HG03135 (cell line): ENCODE data around the gene SLC2A4.
"Not testable (repeated sequence)": the region's sequence is repeated elsewhere in the genome, so short reads cannot be mapped to it uniquely, and the experiment has no call there.

Experiments
- ATAC-seq: cut with Tn5 transposase; IDR thresholded peaks from one replicate; pipeline ENCODE4 v1.9.1; 2021; ENCODE audit warnings: mild to moderate bottlenecking, moderate library complexity; ENCODE audit not compliant: unreplicated experiment

Gene SLC2A4

GRCh38 chr17:7281074-7281952, at the start of gene SLC2A4:
SLC2A4 (plus strand) TSS chr17:7281718; CDS start chr17:7281935, 217 bp downstream.
- peak; percentile 53 for ATAC-seq

DNA sequence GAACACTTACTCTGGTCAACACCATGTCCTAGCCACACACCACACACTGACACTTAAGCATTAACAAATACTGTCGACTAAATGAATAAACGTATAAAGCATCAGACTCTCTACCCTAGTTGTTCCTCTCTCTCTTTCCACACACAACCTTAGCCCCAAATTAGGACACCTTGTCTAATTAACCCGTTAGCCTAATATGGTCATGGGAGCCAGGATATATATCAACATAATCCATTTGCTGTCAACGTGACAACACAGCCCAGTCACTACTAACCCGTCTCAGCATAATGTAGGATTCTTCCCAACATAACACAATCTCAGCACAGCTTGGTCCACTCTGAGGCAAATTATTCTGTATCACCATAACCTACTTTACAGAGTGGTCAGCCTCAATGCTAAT, 49.4 kb upstream of the SLC2A4 start:
- ATAC-seq = no peak

GRCh38 chr17:7233701-7234082, 47.8 kb upstream of the SLC2A4 start:
- ATAC-seq = peak; percentile 5

- peak; percentile 48 for ATAC-seq
Observed at GRCh38 chr17:7234083-7234951, 47.2 kb upstream of the SLC2A4 start, which contains the start of gene DVL2. DVL2 (minus strand) TSS chr17:7234517; CDS start chr17:7234262, 255 bp downstream.

GRCh38 chr17:7235693-7236665, 45.5 kb upstream of the SLC2A4 start:
- no peak for ATAC-seq

DNA sequence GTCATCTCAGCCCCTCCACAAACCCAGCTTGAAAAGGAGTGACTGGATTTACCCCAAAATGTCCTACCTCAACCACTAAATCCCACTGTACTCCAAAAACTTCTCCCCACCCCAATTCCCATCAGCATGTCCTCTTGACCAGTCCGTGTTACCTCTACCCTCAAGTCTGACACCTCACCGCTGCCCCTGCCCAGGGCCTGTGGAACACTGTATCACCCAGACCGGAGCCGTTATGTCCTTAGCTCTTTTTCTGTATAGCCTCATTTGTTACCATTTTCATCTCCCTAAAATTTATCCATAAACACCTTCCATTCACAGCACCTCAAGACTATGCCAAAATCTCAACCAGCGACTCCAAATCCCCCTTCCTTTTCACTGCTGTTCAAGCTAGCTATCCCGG, 44.7 kb upstream of the SLC2A4 start:
- ATAC-seq = no peak

DNA sequence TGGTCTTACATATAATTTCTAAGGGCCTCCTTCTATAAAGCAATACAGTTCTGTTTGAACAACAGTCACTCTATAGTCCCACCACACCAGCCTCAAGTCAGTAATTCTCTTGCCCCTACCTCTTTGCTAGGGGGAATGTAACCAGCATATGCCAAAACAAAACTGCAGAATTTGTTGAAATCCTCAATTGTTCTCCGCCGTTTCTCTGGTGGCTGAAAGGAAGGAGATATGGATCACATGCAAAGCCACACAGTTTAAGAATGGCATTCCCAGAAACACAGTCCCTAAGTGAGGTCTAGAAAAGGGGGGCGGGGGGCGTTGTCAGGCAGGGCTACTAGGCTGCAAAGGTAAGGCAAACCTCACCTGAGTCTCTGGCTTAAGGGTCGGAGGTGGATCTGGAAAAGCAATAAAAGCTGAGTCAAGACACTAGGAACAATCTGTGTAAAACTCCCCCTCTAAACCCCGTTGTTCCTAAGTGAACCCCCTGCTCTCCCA, 44.2 kb upstream of the SLC2A4 start:
- no peak for ATAC-seq

- no peak for ATAC-seq
Observed at GRCh38 chr17:7237761-7238419, 43.6 kb upstream of the SLC2A4 start.

DNA sequence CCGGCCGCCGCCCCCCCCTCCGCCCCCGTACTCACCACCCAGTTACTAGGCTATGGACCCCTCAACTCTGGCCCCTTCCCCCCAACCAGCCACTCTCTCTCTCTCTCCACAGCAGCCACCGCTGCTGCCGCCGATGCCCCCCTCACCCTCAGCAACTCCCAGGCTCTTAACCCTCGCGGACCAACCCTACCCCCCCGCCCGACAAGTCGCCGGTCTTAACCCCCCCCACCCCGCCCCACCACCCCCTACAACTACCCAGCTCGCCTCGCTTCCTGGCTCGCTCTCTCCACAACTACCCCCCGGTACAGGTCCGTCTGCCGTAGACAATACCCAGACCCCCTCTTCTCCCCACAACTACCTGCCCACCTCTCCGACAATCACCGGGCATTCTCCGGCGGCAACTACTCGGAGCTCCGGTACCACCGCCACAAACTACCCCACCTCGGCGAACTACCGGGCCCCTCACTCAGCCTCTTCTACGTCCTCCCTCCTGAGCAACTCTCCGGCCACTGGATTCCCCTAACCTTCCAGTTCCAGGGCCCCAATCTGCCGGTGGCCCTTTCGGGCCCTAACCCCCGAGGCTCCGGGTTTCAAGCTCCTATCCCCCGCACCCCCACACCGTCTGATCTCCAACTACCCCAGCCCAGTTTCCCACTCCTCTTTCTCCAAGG, 43.0 kb upstream of the SLC2A4 start:
- ATAC-seq = no peak

DNA sequence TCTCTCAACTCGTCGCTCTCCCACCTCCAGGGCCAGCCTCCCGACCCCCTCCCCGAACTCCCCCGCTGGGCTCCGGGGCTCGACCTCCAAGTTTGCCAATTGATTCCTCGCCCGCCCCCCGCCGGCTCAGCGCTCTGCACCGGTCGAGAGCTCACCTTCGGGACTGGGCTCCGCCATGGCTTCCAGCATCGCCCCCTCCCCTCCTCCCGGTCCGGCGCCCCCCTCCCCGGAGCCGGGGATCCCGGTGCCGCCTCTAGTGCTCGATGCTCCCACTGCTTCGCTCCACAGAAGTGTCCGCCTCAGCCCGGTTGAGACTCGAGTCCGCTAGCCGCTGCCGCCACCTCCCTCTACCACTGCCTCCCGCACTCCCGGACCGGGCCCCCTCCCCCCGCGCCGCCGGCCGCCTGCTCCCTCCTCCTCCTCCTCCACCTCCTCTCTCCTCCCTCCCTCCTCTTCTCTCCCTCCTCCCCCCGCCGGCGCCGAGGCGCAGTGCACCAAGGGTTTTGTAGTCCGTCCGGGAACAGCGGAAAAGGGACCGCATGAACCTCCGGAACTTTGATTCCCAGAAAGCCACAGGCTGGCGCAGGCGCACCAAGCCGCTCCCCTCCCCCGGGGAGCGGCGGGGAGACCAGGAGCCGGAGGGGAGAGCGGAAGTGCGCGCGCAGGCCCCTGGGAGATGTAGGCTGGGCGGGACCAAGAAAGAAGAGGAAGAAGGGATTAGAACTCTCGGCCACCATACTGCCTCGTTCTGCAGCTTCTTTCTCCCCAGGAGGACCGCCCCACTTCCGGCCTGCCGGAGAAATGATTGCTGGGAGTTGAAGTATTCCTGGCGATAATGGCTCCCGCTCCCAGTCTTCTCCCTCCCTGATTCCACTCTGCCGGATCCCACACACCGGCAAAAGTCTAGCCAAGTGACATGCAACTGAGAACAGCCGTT, 42.2 kb upstream of the SLC2A4 start, which contains the start of gene PHF23:
Gene PHF23, minus strand, starts transcription at position 367 of the 937 bp plus-strand sequence. Its CDS starts 178 bp downstream, at position 189.
- peak; percentile 44 for ATAC-seq

GRCh38 chr17:7240375-7240774, 41.1 kb upstream of the SLC2A4 start:
- ATAC-seq = no peak

- no peak for ATAC-seq
Observed at GRCh38 chr17:7241090-7241733, 40.3 kb upstream of the SLC2A4 start.

DNA sequence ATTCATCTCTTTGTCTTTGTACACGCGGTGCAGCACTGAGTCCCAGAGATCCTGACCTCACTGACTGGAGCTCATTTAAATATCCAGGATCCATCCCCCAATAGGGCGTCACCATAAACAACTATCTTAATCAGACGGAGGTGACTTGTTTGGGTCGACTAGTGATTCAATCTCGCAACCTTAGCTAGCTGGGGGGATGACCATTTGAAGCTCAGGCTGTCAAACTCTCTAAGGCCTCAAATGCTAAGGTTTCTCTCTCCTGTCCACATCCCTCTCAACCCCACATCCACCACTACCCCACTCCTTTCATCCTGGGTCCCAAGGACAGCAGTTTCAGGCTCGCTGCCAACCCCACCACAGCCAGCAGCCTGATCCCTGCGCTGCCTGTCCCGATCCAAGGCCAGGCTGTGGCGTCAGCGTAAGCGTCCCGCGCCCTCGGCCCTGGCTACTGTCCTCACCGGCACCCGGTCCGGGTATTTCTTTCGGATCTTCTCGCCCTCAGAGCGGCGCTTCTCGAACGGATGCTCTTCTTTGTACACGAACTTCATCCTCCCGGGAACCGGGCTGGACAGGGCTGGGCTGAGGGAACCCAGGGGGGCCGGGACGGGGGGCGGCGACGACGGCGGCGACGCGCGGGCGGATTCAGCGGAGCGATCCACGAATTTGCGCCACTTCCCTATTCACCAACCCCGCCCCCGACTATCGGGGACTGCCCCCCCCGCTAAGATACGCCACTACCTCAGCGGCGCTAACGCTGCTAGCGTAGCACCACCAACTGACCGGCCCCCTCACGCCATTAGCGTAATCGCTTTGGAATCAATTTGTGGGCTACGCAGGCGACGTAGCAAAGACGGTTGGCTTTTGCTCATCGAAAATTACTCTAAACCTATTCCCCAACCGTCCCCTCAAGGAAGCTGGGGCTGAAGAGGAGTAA, 39.5 kb upstream of the SLC2A4 start, which contains the start of gene GABARAP:
Gene GABARAP, minus strand, starts transcription at position 667 of the 934 bp plus-strand sequence. Its CDS starts 119 bp downstream, at position 548.
- ATAC-seq = peak; percentile 26

- peak; percentile 45 for ATAC-seq
Observed at GRCh38 chr17:7242717-7243452, 38.6 kb upstream of the SLC2A4 start.

DNA sequence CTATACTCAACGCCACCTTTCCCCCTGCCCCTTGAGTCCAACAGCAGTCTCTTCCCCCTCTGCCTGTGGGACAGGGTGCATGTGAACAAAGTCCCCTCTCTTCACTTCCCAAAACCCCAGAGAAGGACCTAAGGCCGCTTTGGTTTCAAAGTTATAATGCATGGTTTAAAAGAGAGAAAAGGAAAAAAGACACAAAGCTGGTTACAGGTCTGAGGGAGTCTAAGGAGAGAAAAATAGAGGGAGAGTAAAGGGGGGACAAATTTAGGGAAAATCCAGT, 38.1 kb upstream of the SLC2A4 start:
- ATAC-seq = no peak

DNA sequence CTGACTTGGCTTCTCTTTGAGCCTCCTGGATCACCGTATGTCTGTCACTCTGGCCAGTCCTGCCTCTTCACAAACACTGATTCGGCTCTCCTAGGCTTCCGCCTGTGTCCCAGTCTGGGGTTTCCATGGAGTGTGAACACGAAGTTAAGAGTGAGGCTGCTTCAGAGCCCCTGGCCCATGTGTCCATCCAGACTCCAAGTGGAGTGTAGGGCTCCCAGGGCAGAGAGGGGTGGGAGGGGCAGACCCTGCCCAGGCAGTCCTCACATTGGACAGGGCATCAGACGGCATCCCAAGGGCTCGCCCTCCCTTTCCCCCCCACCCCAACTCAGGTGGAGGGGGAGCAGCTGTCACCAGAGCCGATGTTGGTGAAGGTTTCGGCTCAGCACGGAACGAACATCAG, 37.7 kb upstream of the SLC2A4 start:
- ATAC-seq = not testable (repeated sequence)
